Activated naive CD4-positive, alpha-beta T cell treated with anti-CD3 and anti-CD28 coated beads, Interleukin-2, amount 10 ng/mL, durations not matched to agents 7 days and 5 days (primary cell): Measurements from ENCODE around the gene BLTP3A.
"Not testable (repeated sequence)": the region's sequence is repeated elsewhere in the genome, so short reads cannot be mapped to it uniquely, and the experiment has no call there.

ENCODE experiments used
- CTCF ChIA-PET: fragments of 350-600 bp; sonication (Branson Sonifier 250); formaldehyde crosslinking; loops from one replicate; lab custom pipeline; 2021; ENCODE audit warnings: antibody characterized with exemption; lab: Charles Lee
- DNase-seq: peaks from one replicate; pipeline ENCODE4 v3.0.0-alpha.2; 2020
- H3K27ac Mint-ChIP-seq: one replicate; pipeline ENCODE4 v1.8.0; 2021; ENCODE audit warnings: mild to moderate bottlenecking, moderate library complexity, mixed read lengths
- H3K27me3 Mint-ChIP-seq: one replicate; pipeline ENCODE4 v1.8.0; 2021; ENCODE audit warnings: mild to moderate bottlenecking, mixed read lengths
- H3K36me3 Mint-ChIP-seq: one replicate; pipeline ENCODE4 v1.8.0; 2021; ENCODE audit warnings: mixed read lengths
- H3K4me1 Mint-ChIP-seq: one replicate; pipeline ENCODE4 v1.8.0; 2021; ENCODE audit warnings: mixed read lengths
- H3K4me3 Mint-ChIP-seq: one replicate; pipeline ENCODE4 v1.8.0; 2021; ENCODE audit warnings: mild to moderate bottlenecking, moderate library complexity, mixed read lengths
- H3K9me3 Mint-ChIP-seq: one replicate; pipeline ENCODE4 v1.8.0; 2021; ENCODE audit warnings: mixed read lengths

Gene BLTP3A

DNA sequence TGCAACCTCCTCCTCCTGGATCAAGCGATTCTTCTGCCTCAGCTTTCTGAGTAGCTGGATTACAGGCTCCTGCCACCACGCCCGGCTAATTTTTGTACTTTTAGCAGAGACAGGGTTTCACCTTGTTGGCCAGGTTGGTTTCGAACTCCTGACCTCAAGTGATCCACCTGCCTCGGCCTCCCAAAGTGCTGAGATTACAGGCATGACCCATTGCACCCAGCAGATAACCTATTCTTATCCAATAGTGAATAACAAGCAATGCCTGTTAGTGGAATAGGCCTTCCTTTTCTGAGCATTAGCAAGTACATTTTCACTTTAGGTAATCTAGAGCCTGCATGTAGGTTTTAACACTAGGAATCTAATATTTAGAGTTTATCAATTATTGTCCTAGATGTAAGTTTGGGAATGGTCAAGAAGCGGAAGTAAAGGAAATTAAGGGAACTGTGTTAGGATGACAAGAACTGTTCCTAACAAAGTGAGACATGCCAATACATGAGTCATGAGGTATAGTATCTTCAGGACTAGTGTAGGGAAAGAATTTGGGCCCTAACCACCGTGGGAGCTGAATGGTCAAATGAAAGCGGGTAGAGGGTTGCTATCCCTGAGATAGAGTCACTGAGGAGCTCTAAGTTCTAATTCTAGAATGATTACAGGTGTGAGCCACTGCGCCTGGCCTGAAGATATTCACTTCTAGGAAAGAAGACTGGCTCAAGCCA lies 15.0 kb downstream of the BLTP3A start:
- Mint-ChIP-seq H3K9me3 (no peaks in the 10 kb centered on the region), H3K27ac (no peak overlapping the region), H3K36me3 (no peaks in the 10 kb centered on the region), H3K4me1 (peaks cover 3% of the 10 kb centered on the region), H3K4me3 (no peak overlapping the region), H3K27me3 (no peaks in the 10 kb centered on the region)
- CTCF ChIA-PET: no interaction called here
- DNase-seq: no peak

DNA sequence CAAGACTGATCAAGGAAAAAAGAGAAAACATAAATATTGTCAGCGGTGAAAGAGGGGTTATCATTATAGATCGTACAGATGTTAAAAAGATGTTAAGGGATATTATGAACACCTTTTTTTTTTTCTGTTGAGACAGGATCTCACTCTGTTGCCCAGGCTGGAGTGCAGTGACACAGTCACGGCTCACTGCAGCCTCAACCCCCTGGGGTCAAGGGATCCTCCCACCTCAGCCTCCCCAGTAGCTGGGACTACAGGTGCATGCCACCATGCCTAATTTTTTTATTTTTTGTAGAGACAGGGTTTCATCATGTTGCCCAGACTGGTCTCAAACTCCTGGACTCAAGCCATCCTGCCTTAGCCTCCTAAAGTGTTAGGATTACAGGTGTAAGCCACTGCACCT lies 16.6 kb downstream of the BLTP3A start:
- H3K4me1 Mint-ChIP-seq, H3K27ac Mint-ChIP-seq, DNase-seq, H3K27me3 Mint-ChIP-seq, H3K9me3 Mint-ChIP-seq, H3K4me3 Mint-ChIP-seq, H3K36me3 Mint-ChIP-seq, CTCF ChIA-PET: not testable (repeated sequence)

DNA sequence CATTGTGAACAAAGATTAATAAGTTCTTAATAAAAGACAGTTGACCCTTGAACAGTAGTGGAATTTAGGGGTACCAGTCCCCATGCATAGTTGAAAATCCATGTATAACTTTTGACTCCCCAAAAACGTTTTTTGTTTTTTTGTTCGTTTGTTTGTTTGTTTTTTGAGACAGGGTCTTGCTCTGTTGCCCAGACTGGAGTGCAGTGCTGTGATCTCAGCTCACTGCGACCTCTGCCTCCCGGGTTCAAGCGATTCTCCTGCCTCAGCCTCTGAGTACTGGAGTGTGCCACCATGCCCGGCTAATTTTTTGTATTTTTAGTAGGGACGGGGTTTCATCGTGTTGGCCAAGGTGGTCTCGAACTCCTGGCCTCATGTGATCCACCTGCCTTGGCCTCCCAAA lies 17.5 kb downstream of the BLTP3A start:
- H3K36me3 Mint-ChIP-seq, H3K4me3 Mint-ChIP-seq, CTCF ChIA-PET, H3K9me3 Mint-ChIP-seq, H3K4me1 Mint-ChIP-seq, DNase-seq, H3K27ac Mint-ChIP-seq, H3K27me3 Mint-ChIP-seq: not testable (repeated sequence)

DNA sequence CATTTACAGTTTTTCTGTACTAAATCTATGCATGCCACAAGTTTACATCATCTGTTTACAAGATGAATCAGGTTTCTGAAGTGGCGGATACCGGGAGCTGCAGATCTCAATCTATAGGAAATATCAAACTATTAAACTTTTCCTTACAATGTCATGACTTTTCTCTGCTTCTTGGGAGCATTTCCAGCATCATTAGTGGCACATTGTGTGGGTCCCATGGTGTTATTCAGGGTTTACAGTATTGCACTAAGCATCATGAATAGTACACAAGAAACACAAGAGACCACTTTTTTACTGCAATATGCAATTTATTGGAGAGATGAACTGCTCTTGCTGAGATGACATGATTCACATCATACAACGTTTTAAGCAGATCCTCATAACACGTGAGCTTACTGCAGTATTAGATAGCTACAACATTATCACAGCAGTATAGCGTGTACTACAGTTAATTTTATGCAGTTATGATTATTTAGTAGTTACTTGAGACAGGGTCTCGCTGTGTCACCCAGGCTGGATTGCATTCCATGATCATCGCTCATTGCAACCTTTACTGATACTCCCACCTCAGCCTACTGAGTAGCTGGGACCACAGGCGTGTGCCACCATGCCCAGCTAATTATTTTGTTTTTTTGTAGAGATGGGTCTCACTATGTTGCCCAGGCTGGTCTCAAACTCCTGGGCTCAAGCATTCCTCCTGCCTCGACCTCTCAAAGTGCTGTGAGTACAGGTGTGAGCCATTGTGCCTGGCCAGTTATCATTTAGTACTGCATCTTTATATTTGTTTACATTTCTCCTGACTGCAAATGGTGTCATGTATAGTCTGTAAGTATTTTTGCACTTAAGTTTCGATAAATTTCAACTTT lies 18.4 kb downstream of the BLTP3A start:
- H3K4me3 Mint-ChIP-seq: no peak overlapping the region
- DNase-seq: no peak
- H3K27me3 Mint-ChIP-seq: no peaks in the 10 kb centered on the region
- H3K27ac Mint-ChIP-seq: no peak overlapping the region
- CTCF ChIA-PET: no interaction called here
- no peaks in the 10 kb centered on the region for H3K9me3 Mint-ChIP-seq
- H3K36me3 Mint-ChIP-seq: no peaks in the 10 kb centered on the region
- H3K4me1 Mint-ChIP-seq: peaks cover 3% of the 10 kb centered on the region

DNA sequence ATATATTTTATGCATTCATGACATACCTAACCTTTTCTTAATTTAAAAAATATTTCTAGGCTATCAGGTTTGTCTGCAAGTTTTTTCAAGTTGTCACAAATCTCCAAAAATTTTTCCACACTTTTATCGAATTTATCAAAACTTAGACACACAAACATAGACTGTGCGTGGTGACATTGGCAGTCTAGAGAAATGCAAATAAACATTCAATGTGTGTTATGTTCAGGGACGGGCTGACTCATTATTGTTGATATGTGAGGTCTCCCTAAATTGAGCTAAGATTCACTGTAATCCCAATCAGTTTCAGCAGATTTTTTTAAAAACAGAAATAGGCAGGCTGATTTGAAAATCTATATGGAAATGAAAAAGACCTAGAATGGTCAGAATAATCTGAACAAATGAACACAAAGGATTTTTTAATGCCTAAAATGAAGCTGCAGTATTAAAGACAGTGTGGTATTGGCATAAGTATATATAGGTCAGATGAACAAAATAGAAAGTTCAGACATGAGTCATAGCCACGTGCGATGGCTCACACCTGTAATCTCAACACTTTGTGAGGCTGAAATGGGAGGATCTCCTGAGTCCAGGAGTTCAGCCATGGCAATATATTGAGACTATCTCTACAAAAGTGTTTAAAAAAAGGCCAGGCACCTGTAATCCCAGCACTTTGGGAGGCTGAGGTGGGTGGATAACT lies 19.2 kb downstream of the BLTP3A start:
- Mint-ChIP-seq H3K27ac (no peak overlapping the region), H3K4me1 (peaks cover 3% of the 10 kb centered on the region), H3K9me3 (no peaks in the 10 kb centered on the region), H3K27me3 (no peaks in the 10 kb centered on the region), H3K4me3 (no peak overlapping the region), H3K36me3 (no peaks in the 10 kb centered on the region)
- DNase-seq: no peak
- CTCF ChIA-PET: no interaction called here

DNA sequence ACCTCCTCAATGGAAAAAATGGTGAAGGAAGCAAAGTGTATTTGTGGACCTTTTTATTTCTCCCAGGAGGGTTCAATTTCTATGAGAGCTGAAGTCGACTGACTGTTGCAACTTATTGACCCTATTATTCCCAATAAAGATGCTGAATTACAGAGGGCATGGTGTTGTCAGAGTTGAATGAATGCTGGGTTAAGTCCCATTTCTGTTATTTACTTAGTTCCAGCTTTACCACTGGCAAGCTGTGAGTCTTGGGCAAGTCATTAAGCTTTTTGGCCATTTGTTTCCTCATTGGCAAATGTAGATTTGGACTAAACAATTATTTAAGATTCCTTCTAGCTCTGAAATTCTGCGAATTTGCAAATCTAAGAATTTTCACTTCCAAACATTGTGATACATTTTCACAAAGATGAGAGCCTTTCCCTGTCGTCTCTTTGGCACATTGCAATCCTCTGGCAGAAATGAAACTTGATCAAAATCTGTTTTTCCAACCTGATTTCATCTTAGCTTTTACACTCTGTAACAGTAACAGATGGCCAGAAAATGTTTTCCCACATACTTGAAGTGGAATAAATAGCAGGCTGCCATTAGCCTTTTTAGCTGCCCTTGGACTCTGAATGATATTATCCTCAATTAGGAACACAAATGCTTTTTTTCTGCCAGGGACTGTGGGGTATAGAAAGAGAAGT lies 21.3 kb downstream of the BLTP3A start:
- H3K4me3 Mint-ChIP-seq: no peak overlapping the region
- no peaks in the 10 kb centered on the region for H3K27me3 Mint-ChIP-seq
- no peaks in the 10 kb centered on the region for H3K9me3 Mint-ChIP-seq
- H3K27ac Mint-ChIP-seq: no peak overlapping the region
- DNase-seq: no peak
- CTCF ChIA-PET: no interaction called here
- H3K36me3 Mint-ChIP-seq: no peaks in the 10 kb centered on the region
- H3K4me1 Mint-ChIP-seq: peaks cover 3% of the 10 kb centered on the region

DNA sequence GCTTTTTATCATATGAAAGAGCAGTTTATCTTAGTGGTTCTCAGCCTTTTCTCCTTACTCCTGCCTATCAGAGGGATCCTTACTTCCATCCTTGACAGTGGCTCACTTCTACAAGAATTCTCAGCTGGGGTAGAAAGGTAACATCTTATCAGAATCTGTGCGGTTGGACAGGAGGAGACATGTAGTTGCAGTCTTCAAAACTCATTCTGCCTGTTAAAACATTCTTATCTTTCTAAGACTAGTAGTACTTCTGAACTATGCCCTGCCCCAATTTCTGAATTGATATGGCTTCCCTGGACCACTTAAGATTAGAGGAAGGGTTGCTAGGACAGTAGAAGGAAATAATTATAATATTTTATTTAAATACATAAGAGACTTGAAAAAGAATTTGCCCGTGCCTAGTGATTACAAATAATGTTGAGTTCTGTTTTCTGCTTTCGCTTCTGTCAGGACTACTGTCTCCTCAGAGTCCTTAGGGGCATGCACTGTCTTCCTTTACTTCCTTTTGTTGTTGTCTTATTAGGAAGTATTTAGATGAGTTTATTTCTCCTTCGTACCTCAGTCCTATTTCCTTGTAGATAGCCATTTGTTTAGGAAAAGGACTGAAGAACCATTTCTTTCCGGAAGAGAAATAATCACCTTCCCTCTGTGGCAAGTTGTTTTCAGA lies 24.9 kb downstream of the BLTP3A start:
- H3K27me3 Mint-ChIP-seq: no peaks in the 10 kb centered on the region
- no peak overlapping the region for H3K4me3 Mint-ChIP-seq
- no peaks in the 10 kb centered on the region for H3K9me3 Mint-ChIP-seq
- peaks cover 3% of the 10 kb centered on the region for H3K4me1 Mint-ChIP-seq
- H3K36me3 Mint-ChIP-seq: peaks cover 1% of the 10 kb centered on the region
- CTCF ChIA-PET: no interaction called here
- no peak overlapping the region for H3K27ac Mint-ChIP-seq
- no peak for DNase-seq

DNA sequence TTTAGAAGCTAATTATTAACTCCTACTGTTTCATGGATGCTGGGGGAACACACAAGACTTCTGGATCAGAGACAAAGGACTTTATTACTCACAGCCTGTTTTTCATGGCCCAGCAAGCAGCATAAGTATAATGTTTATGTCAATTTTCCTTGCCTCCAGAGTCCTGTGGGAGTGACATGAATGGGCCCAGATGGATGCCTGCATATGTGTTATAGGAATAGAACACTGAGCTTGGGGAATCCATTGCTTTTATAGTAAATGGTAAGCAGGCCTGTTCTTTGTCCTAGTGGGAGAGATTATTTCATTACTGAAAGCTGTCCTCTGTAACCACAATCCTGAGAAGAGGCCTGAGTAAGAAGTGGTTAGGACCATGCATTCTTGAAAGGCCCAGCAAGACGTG lies 25.6 kb downstream of the BLTP3A start:
- no peak overlapping the region for H3K27ac Mint-ChIP-seq
- no peak for DNase-seq

DNA sequence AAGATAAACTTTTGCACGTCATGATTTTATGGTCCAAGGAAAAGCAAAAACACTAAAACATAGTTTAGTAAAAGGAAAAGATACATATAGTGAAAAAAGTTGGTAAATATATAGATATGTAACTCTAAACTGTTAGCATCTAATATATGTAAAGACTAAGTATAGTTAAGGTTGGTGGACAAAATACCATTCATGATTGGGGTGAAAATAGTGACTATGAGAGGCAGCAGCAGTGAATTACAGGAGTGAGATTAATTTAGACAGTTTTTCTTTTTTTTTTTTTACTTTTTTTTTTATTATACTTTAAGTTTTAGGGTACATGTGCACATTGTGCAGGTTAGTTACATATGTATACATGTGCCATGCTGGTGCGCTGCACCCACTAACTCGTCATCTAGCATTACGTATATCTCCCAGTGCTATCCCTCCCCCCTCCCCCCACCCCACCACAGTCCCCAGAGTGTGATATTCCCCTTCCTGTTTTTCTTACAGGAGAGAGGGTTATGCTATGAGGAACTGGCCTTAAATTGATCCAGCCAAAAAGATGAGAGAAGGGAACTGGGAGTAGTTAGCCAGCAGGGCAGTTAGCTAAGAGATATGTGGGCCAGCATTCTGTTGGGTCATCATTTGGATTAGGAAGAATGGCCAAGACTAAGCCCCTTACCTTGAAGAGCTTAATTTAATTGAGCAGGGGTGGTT lies 27.1 kb downstream of the BLTP3A start:
- DNase-seq, H3K4me3 Mint-ChIP-seq, H3K27me3 Mint-ChIP-seq, H3K9me3 Mint-ChIP-seq, H3K4me1 Mint-ChIP-seq, H3K27ac Mint-ChIP-seq, CTCF ChIA-PET: not testable (repeated sequence)
- H3K36me3 Mint-ChIP-seq: peaks cover 11% of the 10 kb centered on the region

More for the DNA sequence above, 25.6 kb downstream of the BLTP3A start:
- Mint-ChIP-seq H3K4me3 (no peak overlapping the region), H3K36me3 (peaks cover 1% of the 10 kb centered on the region), H3K4me1 (peaks cover 3% of the 10 kb centered on the region), H3K27me3 (no peaks in the 10 kb centered on the region), H3K9me3 (no peaks in the 10 kb centered on the region)
- CTCF ChIA-PET: no interaction called here

DNA sequence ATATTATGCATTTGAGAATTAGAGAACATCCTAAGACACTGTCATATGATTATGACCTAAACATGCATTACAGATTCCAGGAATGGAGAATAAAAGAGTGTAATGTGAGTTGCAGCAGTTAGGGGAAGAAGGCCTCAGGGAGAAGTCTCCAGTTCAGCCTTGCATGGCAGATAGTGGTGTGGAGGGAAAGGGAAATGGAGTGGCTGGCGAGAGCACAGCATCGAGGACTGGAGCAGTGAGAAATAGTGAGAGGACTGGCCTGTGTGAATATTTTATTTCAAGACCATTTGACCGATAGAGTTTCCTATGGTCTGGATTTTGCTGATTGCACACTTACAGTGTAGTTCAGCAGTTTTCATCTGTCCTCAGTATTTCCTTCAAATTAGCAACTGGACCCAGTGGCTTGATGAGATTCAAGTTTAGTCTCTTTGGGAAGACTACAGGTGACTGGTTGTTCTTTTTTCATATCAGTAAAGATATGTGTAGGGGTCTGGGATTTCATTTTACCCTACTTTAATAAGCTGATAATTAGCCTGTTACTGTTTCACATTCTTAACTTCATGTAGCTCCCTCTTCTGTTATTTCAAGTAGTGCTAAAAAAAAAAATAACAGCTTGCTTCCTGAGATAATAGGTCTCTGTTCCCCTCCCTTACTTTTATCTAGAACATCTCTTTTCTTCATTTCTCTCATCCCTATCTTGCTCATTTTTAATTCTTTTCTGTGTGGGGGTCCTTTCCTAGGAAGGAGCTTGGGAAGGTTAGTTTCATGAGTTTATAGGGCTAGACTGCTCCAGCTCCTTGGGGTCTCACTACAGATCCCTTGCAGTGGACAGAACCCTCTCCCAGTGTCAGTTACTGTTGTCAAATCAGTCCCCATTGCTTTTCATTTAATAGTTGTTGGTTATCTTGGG lies 27.9 kb downstream of the BLTP3A start:
- Mint-ChIP-seq H3K27ac (no peak overlapping the region), H3K36me3 (peaks cover 11% of the 10 kb centered on the region), H3K4me1 (peaks cover 3% of the 10 kb centered on the region), H3K9me3 (no peaks in the 10 kb centered on the region), H3K4me3 (no peak overlapping the region), H3K27me3 (no peaks in the 10 kb centered on the region)
- DNase-seq: no peak
- CTCF ChIA-PET: interaction anchor here (0.6 kb wide), 2 partner anchors 115 to 207 kb away, joined by 3 read pairs; no protein-coding TSS in a partner anchor

DNA sequence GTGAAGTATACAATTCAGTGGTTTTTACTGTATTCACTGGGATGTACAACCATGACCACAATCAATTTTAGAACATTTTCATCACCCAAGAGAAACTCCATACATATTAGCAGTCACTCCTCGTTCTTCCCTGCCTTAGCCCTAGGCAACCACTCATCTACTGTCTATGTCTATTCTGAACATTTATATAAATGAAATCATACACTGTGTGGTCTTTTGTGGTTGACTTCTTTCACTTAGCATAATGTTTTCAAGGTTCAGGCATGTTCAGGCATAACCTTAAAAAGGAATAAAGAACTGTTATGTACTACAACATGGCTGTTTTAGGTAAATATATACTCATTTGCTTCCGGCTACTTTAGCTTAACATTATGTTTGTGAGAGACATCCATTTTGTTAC lies 37.3 kb downstream of the BLTP3A start:
- Mint-ChIP-seq H3K4me1 (no peaks in the 10 kb centered on the region), H3K9me3 (no peaks in the 10 kb centered on the region), H3K27ac (no peak overlapping the region), H3K27me3 (no peaks in the 10 kb centered on the region), H3K36me3 (peaks cover 15% of the 10 kb centered on the region), H3K4me3 (no peak overlapping the region)
- CTCF ChIA-PET: no interaction called here
- DNase-seq: no peak

DNA sequence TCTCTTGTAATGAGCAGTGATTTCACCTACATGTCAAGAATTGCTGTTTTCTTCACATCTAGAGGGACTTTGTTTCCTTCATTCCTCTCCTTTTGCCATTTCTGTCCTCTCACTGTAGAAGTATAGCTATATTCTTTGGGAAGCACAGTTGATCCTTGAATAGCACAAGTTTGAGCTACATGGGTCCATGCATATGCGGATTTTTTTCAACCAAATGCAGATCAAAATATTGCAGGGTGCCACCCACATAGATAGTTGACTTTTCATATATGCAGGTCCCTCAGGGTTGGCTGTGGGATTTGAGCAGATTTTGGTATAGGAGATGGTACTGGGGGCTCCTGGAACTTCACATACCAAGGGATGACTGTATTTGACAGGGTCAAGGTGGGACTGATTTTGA lies 41.1 kb downstream of the BLTP3A start:
- Mint-ChIP-seq H3K36me3 (peaks cover 30% of the 10 kb centered on the region), H3K27me3 (no peaks in the 10 kb centered on the region), H3K4me3 (no peak overlapping the region), H3K4me1 (no peaks in the 10 kb centered on the region), H3K9me3 (no peaks in the 10 kb centered on the region), H3K27ac (no peak overlapping the region)
- no peak for DNase-seq
- CTCF ChIA-PET: no interaction called here
